Measurements from ENCODE around the gene PTPRJ. TPM values are rescaled to one million over a fixed set of nuclear protein-coding genes. Genes with fewer than 3 reads are reported as not detected.
"Not testable (repeated sequence)": the region's sequence is repeated elsewhere in the genome, so short reads cannot be mapped to it uniquely, and the experiment has no call there.

PTPRJ gene
- polyA plus RNA-seq, 1 donor (not counting 4 experiments of a cell fraction or from before 2014, with no cell fraction given): 0.84 TPM

- FAIRE-seq: no peak
- H3K27me3 ChIP-seq (ENCODE audit: control insufficient read depth, extremely low read depth, insufficient read depth, low read length): no peaks in the 10 kb centered on the region
- no peaks in the 10 kb centered on the region for H3K9me1 ChIP-seq (ENCODE audit: control insufficient read depth, extremely low read depth, insufficient read depth, low read length)
- no peak overlapping the region for H3K4me2 ChIP-seq (ENCODE audit: control insufficient read depth, extremely low read depth, insufficient read depth, low read depth, low read length)
- H3K4me1 ChIP-seq (ENCODE audit: control insufficient read depth, extremely low read depth, insufficient read depth, low read length): peaks cover 14% of the 10 kb centered on the region
- H4K20me1 ChIP-seq (ENCODE audit: control insufficient read depth, extremely low read depth, insufficient read depth, low read length): no peaks in the 10 kb centered on the region
- no peak overlapping the region for H3K4me3 ChIP-seq (ENCODE audit: control insufficient read depth in 2 of 3, extremely low read depth in 1 of 3, insufficient read depth in 2 of 3, low read depth in 1 of 3, low read length in 3 of 3)
- H2AFZ ChIP-seq (ENCODE audit: control insufficient read depth, low read length): no peak overlapping the region
- H3K9ac ChIP-seq (ENCODE audit: control insufficient read depth, extremely low read depth, insufficient read depth, low read length): no peak overlapping the region
- H3K27ac ChIP-seq (ENCODE audit: control insufficient read depth, insufficient read depth, low read length): no peak overlapping the region
- dilution Hi-C loops (cut with MboI; ENCODE audit: extremely low pct_ligation_motif_present, low sequenced_read_pairs): no loop called here
- DNase-seq (ENCODE audit: low read depth, low spot score): no peak
- no peak for TF ChIP-seq EZH2 (IDR thresholded peaks at IDR 0.05; ENCODE audit: low read length)
- no peak for TF ChIP-seq CTCF (optimal IDR thresholded peaks at IDR 0.05 in 1 of 3, IDR thresholded peaks at IDR 0.05 in 1 of 3, conservative IDR thresholded peaks at IDR 0.05 in 1 of 3; ENCODE audit: extremely low read depth in 1 of 3, insufficient read depth in 2 of 3, low read length in 3 of 3)
- no peaks in the 10 kb centered on the region for H3K79me2 ChIP-seq (ENCODE audit: control insufficient read depth, insufficient read depth, low read length)
- no peaks in the 10 kb centered on the region for H3K9me3 ChIP-seq (ENCODE audit: control insufficient read depth, low read depth, low read length)
- H3K36me3 ChIP-seq (ENCODE audit: control insufficient read depth in 2 of 2, extremely low read depth in 1 of 2, insufficient read depth in 2 of 2, low read length in 2 of 2): no peaks in the 10 kb centered on the region
These were observed 32.2 kb upstream of the PTPRJ start for GRCh38 chr11:47948137-47948536.

GRCh38 chr11:47949001-47949675, 31.2 kb upstream of the PTPRJ start:
- H3K36me3 ChIP-seq (ENCODE audit: control insufficient read depth in 2 of 2, extremely low read depth in 1 of 2, insufficient read depth in 2 of 2, low read length in 2 of 2); DNase-seq (ENCODE audit: low read depth, low spot score); dilution Hi-C loops (cut with MboI; ENCODE audit: extremely low pct_ligation_motif_present, low sequenced_read_pairs); H3K9me1 ChIP-seq (ENCODE audit: control insufficient read depth, extremely low read depth, insufficient read depth, low read length); H3K4me2 ChIP-seq (ENCODE audit: control insufficient read depth, extremely low read depth, insufficient read depth, low read depth, low read length); H3K27me3 ChIP-seq (ENCODE audit: control insufficient read depth, extremely low read depth, insufficient read depth, low read length); FAIRE-seq; H4K20me1 ChIP-seq (ENCODE audit: control insufficient read depth, extremely low read depth, insufficient read depth, low read length); H3K9me3 ChIP-seq (ENCODE audit: control insufficient read depth, low read depth, low read length); H3K27ac ChIP-seq (ENCODE audit: control insufficient read depth, insufficient read depth, low read length); H3K79me2 ChIP-seq (ENCODE audit: control insufficient read depth, insufficient read depth, low read length); H2AFZ ChIP-seq (ENCODE audit: control insufficient read depth, low read length); H3K9ac ChIP-seq (ENCODE audit: control insufficient read depth, extremely low read depth, insufficient read depth, low read length); H3K4me3 ChIP-seq (ENCODE audit: control insufficient read depth in 2 of 3, extremely low read depth in 1 of 3, insufficient read depth in 2 of 3, low read depth in 1 of 3, low read length in 3 of 3): not testable (repeated sequence)
- H3K4me1 ChIP-seq (ENCODE audit: control insufficient read depth, extremely low read depth, insufficient read depth, low read length): peaks cover 14% of the 10 kb centered on the region

- Histone ChIP-seq H4K20me1 (ENCODE audit: control insufficient read depth, extremely low read depth, insufficient read depth, low read length) (no peaks in the 10 kb centered on the region), H3K27ac (ENCODE audit: control insufficient read depth, insufficient read depth, low read length) (no peak overlapping the region), H3K9me1 (ENCODE audit: control insufficient read depth, extremely low read depth, insufficient read depth, low read length) (no peaks in the 10 kb centered on the region), H3K79me2 (ENCODE audit: control insufficient read depth, insufficient read depth, low read length) (no peaks in the 10 kb centered on the region), H3K36me3 (ENCODE audit: control insufficient read depth in 2 of 2, extremely low read depth in 1 of 2, insufficient read depth in 2 of 2, low read length in 2 of 2) (no peaks in the 10 kb centered on the region), H3K4me3 (ENCODE audit: control insufficient read depth in 2 of 3, extremely low read depth in 1 of 3, insufficient read depth in 2 of 3, low read depth in 1 of 3, low read length in 3 of 3) (no peak overlapping the region), H3K27me3 (ENCODE audit: control insufficient read depth, extremely low read depth, insufficient read depth, low read length) (no peaks in the 10 kb centered on the region), H3K9me3 (ENCODE audit: control insufficient read depth, low read depth, low read length) (no peaks in the 10 kb centered on the region), H3K4me1 (ENCODE audit: control insufficient read depth, extremely low read depth, insufficient read depth, low read length) (peaks cover 14% of the 10 kb centered on the region), H3K9ac (ENCODE audit: control insufficient read depth, extremely low read depth, insufficient read depth, low read length) (no peak overlapping the region), H2AFZ (ENCODE audit: control insufficient read depth, low read length) (no peak overlapping the region), H3K4me2 (ENCODE audit: control insufficient read depth, extremely low read depth, insufficient read depth, low read depth, low read length) (no peak overlapping the region)
- dilution Hi-C loops (cut with MboI; ENCODE audit: extremely low pct_ligation_motif_present, low sequenced_read_pairs): no loop called here
- no peak for TF ChIP-seq EZH2 (IDR thresholded peaks at IDR 0.05; ENCODE audit: low read length)
- TF ChIP-seq CTCF (optimal IDR thresholded peaks at IDR 0.05 in 1 of 3, IDR thresholded peaks at IDR 0.05 in 1 of 3, conservative IDR thresholded peaks at IDR 0.05 in 1 of 3; ENCODE audit: extremely low read depth in 1 of 3, insufficient read depth in 2 of 3, low read length in 3 of 3): no peak
- DNase-seq (ENCODE audit: low read depth, low spot score): no peak
- no peak for FAIRE-seq
These were observed 30.0 kb upstream of the PTPRJ start for GRCh38 chr11:47950396-47950795.

GRCh38 chr11:47951504-47951903, 28.9 kb upstream of the PTPRJ start:
- dilution Hi-C loops (cut with MboI; ENCODE audit: extremely low pct_ligation_motif_present, low sequenced_read_pairs); H3K4me3 ChIP-seq (ENCODE audit: control insufficient read depth in 2 of 3, extremely low read depth in 1 of 3, insufficient read depth in 2 of 3, low read depth in 1 of 3, low read length in 3 of 3); H3K9me3 ChIP-seq (ENCODE audit: control insufficient read depth, low read depth, low read length); FAIRE-seq; H3K4me1 ChIP-seq (ENCODE audit: control insufficient read depth, extremely low read depth, insufficient read depth, low read length); H3K27me3 ChIP-seq (ENCODE audit: control insufficient read depth, extremely low read depth, insufficient read depth, low read length); H2AFZ ChIP-seq (ENCODE audit: control insufficient read depth, low read length); H3K9me1 ChIP-seq (ENCODE audit: control insufficient read depth, extremely low read depth, insufficient read depth, low read length); H4K20me1 ChIP-seq (ENCODE audit: control insufficient read depth, extremely low read depth, insufficient read depth, low read length); H3K9ac ChIP-seq (ENCODE audit: control insufficient read depth, extremely low read depth, insufficient read depth, low read length); H3K4me2 ChIP-seq (ENCODE audit: control insufficient read depth, extremely low read depth, insufficient read depth, low read depth, low read length); H3K27ac ChIP-seq (ENCODE audit: control insufficient read depth, insufficient read depth, low read length); DNase-seq (ENCODE audit: low read depth, low spot score); H3K79me2 ChIP-seq (ENCODE audit: control insufficient read depth, insufficient read depth, low read length); H3K36me3 ChIP-seq (ENCODE audit: control insufficient read depth in 2 of 2, extremely low read depth in 1 of 2, insufficient read depth in 2 of 2, low read length in 2 of 2): not testable (repeated sequence)
